GM15510 (cell line): Measurements from ENCODE around the gene ZBED5.

Experiments
- POLR2A ChIP-seq: IDR thresholded peaks from 3 replicates; pipeline ENCODE4 v1.6.1; 2011; ENCODE audit warnings: borderline replicate concordance; ENCODE audit not compliant: insufficient read length; ENCODE audit errors: extremely low read depth

Gene ZBED5

DNA sequence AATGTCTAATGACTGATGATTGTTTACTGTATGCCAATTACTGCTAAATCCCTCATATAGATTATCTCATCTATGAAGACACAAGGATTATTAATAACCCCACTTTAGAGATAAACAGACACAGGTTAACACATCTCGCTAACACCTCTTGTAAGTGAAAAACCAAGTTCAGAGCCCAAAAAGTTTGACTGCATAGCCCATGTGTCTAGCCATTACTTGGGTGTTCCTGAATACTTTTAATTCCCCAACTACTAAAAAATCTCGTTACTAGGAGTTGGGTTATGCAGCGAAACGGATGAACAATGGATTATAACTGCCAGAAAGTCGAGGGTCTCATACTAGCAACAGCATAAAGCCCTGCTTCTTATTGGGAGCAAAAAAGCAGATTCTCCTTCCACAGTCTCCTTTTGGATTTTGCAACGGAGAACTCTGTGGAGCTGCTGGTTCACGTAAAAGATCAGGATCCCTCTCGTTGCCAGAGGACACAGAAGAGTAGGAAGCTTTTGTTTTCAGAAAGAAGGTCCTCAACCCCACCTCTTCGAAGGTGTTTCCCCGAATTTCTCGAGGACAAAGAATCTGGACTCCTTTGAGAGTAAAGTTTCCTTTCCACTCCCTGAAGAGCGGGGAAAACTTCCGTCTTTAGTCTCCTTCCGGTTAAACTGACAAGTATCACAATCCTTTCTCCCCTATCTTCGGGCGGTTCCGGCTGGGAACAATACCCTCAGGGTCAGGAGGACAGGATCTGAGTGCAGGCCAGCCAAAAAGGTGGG, 979 bp downstream of the ZBED5 start:
- no peak for TF ChIP-seq POLR2A

GRCh38 chr11:10855295-10855694, 2.6 kb downstream of the ZBED5 start:
- TF ChIP-seq POLR2A = no peak

DNA sequence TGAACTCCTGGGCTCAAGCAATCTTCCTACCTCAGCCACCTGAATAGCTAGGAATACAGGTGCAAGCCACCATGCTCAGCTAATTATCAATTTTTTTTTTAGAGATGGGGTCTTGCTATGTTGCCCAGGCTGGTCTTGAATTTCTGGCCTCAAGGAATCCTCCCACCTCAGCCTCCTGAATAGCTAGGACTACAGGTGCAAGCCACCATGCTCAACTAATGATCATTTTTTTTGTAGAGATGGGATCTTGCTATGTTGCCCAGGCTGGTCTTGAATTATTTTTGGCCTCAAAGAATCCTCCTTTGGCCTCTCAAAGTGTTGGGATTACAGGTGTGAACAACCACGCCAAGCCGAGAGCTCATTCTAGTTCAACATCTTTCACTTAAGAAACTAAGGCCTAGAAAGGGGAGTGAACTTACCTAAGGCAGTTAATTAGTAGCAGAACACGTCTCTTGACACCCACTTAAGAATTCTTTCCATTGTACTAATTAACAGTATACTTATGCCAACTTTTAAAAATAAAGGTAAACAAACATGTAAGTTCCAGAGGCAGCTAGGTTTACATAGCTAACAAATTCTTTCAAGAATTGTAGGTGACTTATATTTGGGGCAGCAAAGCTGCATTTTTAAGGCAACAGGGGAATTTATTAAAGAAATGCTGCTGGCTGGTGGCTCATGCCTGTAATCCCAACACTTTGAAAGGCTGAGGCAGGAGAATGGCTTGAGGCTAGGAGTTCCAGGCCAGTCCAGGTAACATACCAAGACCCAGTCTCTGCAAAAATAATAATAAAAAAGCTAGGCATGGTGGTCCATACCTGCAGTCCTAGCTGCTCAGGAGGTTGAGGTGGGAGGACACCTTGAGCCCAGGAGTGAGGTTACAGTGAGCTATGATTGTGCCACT, 9.6 kb downstream of the ZBED5 start:
- TF ChIP-seq POLR2A = no peak

GRCh38 chr11:10846660-10847059, 11.2 kb downstream of the ZBED5 start:
- no peak for TF ChIP-seq POLR2A

DNA sequence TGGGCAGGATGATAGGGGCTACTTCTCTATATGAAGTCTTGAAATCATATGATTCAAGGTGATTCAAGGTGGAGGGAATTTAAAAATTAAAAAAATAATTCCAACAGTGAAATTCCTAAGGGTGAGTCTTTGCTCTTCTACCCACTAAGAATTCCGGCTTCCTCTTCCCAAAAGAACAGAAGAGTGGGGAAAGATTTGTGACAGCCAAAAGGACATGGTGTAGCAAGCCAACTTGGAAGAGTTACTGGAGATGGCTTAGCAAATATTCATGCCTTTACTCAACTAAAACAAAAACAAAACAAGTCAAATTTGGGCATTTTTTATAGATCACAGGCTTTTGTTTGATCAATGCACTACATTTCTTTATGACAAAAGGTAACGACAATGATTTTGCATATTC, 12.3 kb downstream of the ZBED5 start:
- TF ChIP-seq POLR2A = no peak

- no peak for TF ChIP-seq POLR2A
These were observed 13.1 kb downstream of the ZBED5 start for GRCh38 chr11:10844796-10845195.

DNA sequence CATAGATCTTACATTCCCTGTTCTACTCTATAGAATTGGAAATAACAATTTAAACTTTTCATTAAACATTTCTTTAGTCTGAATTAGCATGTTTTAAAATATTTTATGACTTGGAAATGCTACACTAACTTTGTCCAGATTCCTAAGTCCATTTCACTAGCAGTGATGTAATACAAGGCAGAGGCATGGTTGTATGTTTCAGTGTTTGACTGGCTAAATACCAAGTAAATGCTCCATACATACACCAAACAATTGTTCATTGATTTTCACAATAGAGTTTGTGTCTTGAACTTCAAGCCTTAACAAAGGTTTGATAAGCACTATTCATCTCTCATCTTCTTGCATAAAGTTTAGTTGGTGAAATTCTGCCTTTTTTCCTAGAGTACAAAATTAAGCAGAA, 13.5 kb downstream of the ZBED5 start:
- TF ChIP-seq POLR2A = no peak

DNA sequence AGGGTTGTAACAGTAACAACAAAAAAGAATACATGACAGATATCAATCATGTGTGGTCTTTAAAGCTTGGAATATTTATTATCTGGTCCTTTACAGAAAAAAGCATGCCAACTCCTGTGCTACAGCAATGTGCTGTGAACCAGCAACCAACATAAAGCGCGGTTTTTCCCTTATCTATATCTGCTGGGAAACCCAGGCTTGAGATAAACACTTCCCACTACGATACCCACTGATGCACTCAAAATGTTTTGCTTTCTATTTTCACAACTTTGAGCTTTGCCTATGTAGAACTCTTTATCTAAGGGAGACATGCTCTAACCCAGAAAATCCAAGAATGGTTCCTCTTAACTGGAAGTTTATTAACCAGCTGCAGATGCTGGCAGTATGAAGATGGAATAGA, 19.0 kb downstream of the ZBED5 start:
- TF ChIP-seq POLR2A = no peak

GRCh38 chr11:10838083-10838482, 19.8 kb downstream of the ZBED5 start:
- TF ChIP-seq POLR2A = no peak

DNA sequence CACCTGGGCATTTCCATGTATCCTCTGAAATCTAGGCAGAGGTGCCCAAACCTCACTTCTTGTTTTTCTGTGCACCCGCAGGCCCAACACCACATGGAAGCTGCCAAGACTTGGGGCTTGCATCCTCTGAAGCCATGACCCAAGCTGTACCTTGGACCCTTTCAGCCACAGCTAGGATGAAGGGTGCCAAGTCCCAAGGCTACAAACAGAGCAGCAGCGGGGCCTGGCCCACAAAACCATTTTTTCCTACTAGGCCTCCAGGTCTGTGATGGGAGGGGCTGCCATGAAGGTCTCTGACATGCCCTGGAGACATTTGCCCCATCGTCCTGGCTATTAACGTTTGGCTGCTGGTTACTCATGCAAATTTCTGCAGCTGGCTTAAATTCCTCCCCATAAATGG, 28.7 kb downstream of the ZBED5 start:
- no peak for TF ChIP-seq POLR2A

DNA sequence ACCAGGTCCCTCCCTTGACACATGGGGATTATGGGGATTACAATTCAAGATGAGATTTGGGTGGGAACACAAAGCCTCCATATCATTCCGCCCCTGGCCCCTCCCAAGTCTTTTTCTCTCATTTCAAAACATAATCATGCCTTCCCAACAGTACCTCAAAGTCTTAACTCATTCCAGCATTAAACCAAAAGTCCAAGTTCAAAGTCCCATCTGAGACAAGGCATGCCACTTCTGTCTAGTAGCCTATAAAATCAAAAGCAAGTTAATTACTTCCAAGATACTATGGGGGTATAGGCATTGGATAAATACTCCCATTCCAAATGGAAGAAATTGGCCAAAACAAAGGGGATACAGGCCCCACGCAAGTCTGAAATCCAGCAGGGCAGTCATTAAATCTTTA, 29.5 kb downstream of the ZBED5 start:
- TF ChIP-seq POLR2A = no peak

DNA sequence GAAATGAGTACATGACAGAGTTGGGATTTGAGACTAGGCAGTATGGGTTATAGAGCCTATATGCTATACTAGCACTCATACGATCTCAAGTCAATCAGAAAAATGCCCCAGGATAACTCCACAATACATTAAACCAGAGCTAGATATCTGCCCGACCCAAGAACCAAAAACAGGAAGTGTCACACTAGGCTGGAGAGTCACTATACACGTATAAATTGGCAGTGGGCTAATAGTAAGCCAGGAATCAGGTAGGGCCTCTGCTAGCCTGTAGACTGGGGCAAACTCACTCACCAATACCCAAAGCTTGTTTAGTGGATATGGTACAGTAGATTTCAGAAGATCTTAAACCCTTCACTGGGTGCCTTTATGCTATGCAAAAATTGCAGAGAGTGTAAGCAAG, 33.0 kb downstream of the ZBED5 start:
- no peak for TF ChIP-seq POLR2A

GRCh38 chr11:10823152-10823579, 34.7 kb downstream of the ZBED5 start:
- TF ChIP-seq POLR2A = no peak

DNA sequence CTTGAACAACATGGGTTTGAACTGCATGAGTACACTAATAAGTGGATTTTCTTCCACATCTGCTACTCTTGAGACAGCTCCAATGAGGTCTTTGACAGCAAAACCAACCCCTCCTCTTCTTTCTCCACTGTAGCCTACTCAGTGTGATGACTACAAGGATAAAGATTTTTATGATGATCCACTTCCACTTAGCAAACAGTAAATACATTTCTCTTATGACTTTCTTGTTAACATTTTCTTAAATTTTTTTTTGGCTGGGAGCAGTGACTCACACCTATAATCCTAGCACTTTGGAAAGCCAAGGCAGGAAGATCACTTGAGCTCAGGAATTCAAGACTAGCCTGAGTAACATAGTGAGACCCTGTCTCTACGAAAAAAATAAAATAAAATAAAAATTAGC, 39.3 kb downstream of the ZBED5 start:
- no peak for TF ChIP-seq POLR2A

DNA sequence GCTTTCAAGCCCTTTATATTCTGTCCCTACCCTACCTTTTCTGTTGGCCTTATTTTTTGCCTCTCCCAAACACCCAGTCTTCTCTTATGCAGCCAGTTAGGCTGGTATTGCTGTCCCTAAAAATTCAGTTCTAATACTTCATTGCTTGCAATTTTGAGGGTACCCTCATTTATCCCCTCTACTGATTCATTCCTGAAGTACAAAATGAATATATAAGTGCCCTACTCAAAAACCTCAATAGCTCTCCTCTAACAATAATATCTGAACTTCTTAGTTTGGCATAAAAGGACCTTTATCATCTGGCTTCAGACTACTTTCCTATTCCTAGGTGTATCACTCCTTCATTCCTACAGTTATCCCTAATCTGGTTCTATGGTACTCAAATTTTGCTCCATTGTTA, 43.9 kb downstream of the ZBED5 start:
- no peak for TF ChIP-seq POLR2A
